Ovary (tissue), 9 donors: ENCODE measurements around the gene CFAP58. TPM values are rescaled to one million over a fixed set of nuclear protein-coding genes. Genes with fewer than 3 reads are reported as not detected.
A peak's percentile ranks its signal among the peaks of the same experiment; 100 is the strongest.

Experiments
- DNase-seq, 5 donors: peaks; one replicate each; pipeline ENCODE4 v3.0.0-alpha.2; 2019 to 2020
- H3K27ac ChIP-seq, 2 donors: fragments of 200-600 bp; one replicate each; pipeline versions ENCODE4 v1.5.1 to v1.8.0; 2019 to 2022
- H3K27me3 ChIP-seq: fragments of 200-600 bp; one replicate; pipeline ENCODE4 v1.8.0; 2022
- H3K36me3 ChIP-seq: fragments of 200-600 bp; sonication (generic); one replicate; pipeline ENCODE4 v1.5.1; 2019
- H3K4me1 ChIP-seq: one replicate; pipeline ENCODE4 v1.8.1; 2013; ENCODE audit warnings: mild to moderate bottlenecking, moderate library complexity; ENCODE audit not compliant: insufficient read depth
- H3K4me3 ChIP-seq: fragments of 200-600 bp; sonication (generic); one replicate; pipeline ENCODE4 v1.5.1; 2017
- H3K9me3 ChIP-seq, 2 donors: fragments of 200-600 bp in 1 of 2; sonication (generic) in 1 of 2; one replicate each; pipeline versions ENCODE4 v1.5.1 to v1.8.1; 2013 to 2019; ENCODE audit warnings: mild to moderate bottlenecking in 1 of 2, moderate library complexity in 1 of 2
- EP300 ChIP-seq: sonication (generic); formaldehyde crosslinking; IDR thresholded peaks from one replicate; pipeline ENCODE4 v1.6.1; 2017; ENCODE audit warnings: antibody characterized with exemption
- POLR2A ChIP-seq: fragments of 450-650 bp; IDR thresholded peaks from one replicate; pipeline ENCODE4 v1.6.1; 2017; ENCODE audit warnings: antibody characterized with exemption, mild to moderate bottlenecking, moderate library complexity
- WGBS, 3 donors: extraction: QIAGEN DNeasy Blood & Tissue Kit in 1 of 3; methylation state at CpG; one replicate each; pipeline versions ENCODE4 v1.1.5 to v1.1.7; 2013 to 2017; 5-methylcytosine and 5-hydroxymethylcytosine counted together
- intact Hi-C, 4 donors: fragments of 100-400 bp; cut with DNase I; formaldehyde crosslinking; loops; one replicate each; pipeline versions ENCODE4 v1.11.0 to v1.15.1; 2022 to 2023
- polyA plus RNA-seq, 2 donors: library from polyadenylated mRNA; stranded (reverse); fragments of 200-250 nt in 1 of 2; fragments of 350-450 nt in 1 of 2; fragmentation: Illumina TruSeq in 1 of 2; extraction: RNeasy Lipid Tissue Mini Kit (QIAGEN cat#74804) in 1 of 2; gene quantifications; one replicate each; pipeline ENCODE4 v1.2.3, GENCODE V29; 2013 to 2014
- total RNA-seq, 7 donors: library from RNA; depleted of rRNA in 2 of 7; stranded (reverse); fragments of >200 nt in 2 of 7; fragmentation: NEBNext Ultra II Directional in 3 of 7; extraction: Animal tissue kit (Norgen Biotek cat#: 25700) in 3 of 7; gene quantifications; one replicate each; pipeline versions ENCODE4 v1.1.0 to v1.2.4, GENCODE V29; 2016 to 2023
- TF ChIP-seq, protein P1 (sequence below), 3 donors: fragments of 450-650 bp in 2 of 3; fragments of 200-600 bp in 1 of 3; IDR thresholded peaks; one replicate each; pipeline versions ENCODE4 v1.5.1 to v1.8.0; 2016 to 2022; ENCODE audit warnings: antibody characterized with exemption in 3 of 3, mild to moderate bottlenecking in 1 of 3
- donor health status: DM: no; HTN: no; CAD: no; lungs with moderate emphysema.
- donor health status: DM: no; HTN: no; CAD: no.
- donor health status: Bipolar disorder and iron deficiency.
- donor health status: DM: yes; HTN: yes; CAD: no.
- donor health status: DM: no; HTN: no; CAD: no.
- donor health status: DM: yes; HTN: yes; CAD: no.

Gene CFAP58
- total and polyA plus RNA-seq, 9 donors, result 0.17 to 7.9 (median 0.60) TPM

DNA sequence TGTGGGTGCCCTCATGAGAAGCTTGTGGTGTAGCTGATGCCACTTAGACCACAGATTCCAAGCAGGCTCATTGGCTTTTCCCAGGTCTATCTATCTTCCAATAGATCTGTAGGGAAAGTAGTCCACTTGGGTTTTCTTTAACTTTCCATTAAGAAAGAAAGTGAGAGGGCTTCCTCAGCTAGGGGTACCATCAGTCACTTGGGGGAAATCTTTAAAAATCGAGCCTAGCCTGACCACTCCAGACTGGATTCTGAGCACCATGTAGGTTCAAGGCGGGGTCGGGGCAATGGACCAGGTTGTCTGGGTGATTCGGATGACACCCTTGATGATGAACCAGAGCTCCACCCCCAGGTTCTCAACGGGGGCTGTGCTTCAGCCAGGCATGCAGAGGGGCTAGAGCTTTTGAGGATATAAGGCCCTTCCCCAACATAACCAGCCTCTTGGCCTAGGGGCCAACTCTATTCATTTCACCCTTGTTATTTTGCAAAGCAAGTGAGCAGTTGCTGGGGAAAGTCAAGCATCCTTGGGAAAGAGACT lies 42.4 kb upstream of the CFAP58 start:
- H3K27me3 ChIP-seq, result no peaks in the 10 kb centered on the region
- no peaks in the 10 kb centered on the region for H3K36me3 ChIP-seq
- no peaks in the 10 kb centered on the region for H3K9me3 ChIP-seq
- peaks cover 15% of the 10 kb centered on the region for H3K4me1 ChIP-seq
- no peak overlapping the region for H3K27ac ChIP-seq
- 80 to 83% (median 80%) methylated on average over 5 of the region's 5 CpGs for WGBS, 3 donors
- TF ChIP-seq EP300 (no peak), POLR2A (no peak)
- TF ChIP-seq, protein P1, sequence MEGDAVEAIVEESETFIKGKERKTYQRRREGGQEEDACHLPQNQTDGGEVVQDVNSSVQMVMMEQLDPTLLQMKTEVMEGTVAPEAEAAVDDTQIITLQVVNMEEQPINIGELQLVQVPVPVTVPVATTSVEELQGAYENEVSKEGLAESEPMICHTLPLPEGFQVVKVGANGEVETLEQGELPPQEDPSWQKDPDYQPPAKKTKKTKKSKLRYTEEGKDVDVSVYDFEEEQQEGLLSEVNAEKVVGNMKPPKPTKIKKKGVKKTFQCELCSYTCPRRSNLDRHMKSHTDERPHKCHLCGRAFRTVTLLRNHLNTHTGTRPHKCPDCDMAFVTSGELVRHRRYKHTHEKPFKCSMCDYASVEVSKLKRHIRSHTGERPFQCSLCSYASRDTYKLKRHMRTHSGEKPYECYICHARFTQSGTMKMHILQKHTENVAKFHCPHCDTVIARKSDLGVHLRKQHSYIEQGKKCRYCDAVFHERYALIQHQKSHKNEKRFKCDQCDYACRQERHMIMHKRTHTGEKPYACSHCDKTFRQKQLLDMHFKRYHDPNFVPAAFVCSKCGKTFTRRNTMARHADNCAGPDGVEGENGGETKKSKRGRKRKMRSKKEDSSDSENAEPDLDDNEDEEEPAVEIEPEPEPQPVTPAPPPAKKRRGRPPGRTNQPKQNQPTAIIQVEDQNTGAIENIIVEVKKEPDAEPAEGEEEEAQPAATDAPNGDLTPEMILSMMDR (IDR thresholded peaks at IDR 0.05), result no peak
- intact Hi-C loops, result no loop called here
- no peak overlapping the region for H3K4me3 ChIP-seq
- DNase-seq, result peak in 2 of 5 donors; percentile 20

- Histone ChIP-seq H3K9me3 (no peaks in the 10 kb centered on the region), H3K4me3 (no peak overlapping the region), H3K27ac (no peak overlapping the region), H3K4me1 (peaks cover 25% of the 10 kb centered on the region), H3K36me3 (no peaks in the 10 kb centered on the region), H3K27me3 (no peaks in the 10 kb centered on the region)
- 89 to 93% (median 90%) methylated on average over 43 of the region's 43 CpGs for WGBS, 3 donors
- intact Hi-C loops, result no loop called here
- peak in 1 of 5 donors; percentile 28 for DNase-seq
- TF ChIP-seq, protein P1 (IDR thresholded peaks at IDR 0.05), result no peak
- TF ChIP-seq POLR2A (no peak), EP300 (no peak)
Measured at GRCh38 chr10:104314591-104315485, 38.8 kb upstream of the CFAP58 start.

DNA sequence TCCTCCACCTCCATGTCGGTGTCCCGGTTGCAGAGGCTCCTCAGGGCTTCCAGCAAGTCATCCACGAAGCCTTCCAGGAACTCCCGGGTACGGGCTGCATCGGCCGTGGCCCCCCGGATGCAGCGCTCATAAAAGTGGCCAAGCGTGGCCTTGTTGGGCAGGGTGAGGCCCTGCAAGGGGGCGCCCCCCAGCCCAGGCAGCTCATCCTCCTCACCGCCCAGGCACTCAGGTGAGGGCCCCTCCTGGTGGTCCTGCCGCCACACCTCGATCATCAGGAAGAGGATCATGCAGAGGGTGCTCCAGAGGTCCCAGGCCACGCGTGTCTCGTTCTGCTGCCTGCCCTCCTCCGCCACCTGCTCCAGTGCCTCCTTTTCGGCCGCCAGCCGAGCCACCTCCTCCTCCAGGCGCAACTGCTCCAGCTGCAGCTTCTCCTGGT lies 38.1 kb upstream of the CFAP58 start:
- Histone ChIP-seq H3K36me3 (no peaks in the 10 kb centered on the region), H3K27ac (no peak overlapping the region), H3K9me3 (no peaks in the 10 kb centered on the region), H3K27me3 (no peaks in the 10 kb centered on the region), H3K4me1 (peaks cover 19% of the 10 kb centered on the region), H3K4me3 (no peak overlapping the region)
- intact Hi-C loops, result no loop called here
- TF ChIP-seq, protein P1 (IDR thresholded peaks at IDR 0.05), result no peak
- TF ChIP-seq POLR2A (no peak), EP300 (no peak)
- 95 to 98% (median 96%) methylated on average over 22 of the region's 22 CpGs for whole genome bisulfite sequencing, 3 donors
- DNase-seq, result no peak

DNA sequence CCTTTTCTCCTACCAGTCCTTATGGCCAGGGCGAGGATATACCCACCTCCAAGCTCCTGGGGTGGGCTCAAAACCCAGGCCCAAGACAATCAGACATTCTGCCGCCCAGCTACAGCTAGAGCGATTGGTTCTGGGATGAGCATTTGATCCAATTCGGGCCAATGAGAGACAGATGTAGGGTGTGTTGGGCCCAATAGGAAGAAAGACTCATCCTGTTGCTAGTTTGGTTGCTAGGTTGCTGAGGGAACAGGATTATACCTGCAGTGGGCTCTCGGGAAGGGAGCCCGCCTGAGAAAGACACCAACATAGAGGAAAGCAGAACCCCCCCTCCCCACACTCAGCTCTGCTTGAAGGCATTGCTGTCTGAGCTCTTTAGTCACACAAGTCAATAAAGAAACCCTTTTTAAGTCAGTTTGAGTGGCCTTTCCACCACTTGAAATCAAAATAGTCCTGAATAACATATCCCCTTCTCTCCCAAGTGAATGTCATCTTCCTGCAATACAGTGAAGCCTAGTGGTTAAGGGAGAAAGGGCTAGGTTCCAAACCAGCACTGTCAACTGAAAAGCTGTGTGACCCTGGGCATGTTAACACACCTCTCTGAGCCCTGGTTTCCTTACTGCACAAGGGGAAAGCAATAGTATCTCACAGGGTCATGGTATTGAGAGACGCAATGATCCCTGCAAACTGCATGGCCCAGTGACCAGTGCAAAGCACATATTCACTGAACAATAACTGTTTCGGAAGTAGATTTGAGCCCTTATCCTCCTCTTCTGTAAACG lies 37.1 kb upstream of the CFAP58 start:
- no peak for DNase-seq
- no peak for TF ChIP-seq POLR2A
- TF ChIP-seq, protein P1 (IDR thresholded peaks at IDR 0.05), result no peak
- TF ChIP-seq EP300, result no peak
- Histone ChIP-seq H3K27ac (no peak overlapping the region), H3K4me3 (no peak overlapping the region), H3K9me3 (no peaks in the 10 kb centered on the region), H3K4me1 (peaks cover 16% of the 10 kb centered on the region), H3K36me3 (no peaks in the 10 kb centered on the region), H3K27me3 (no peaks in the 10 kb centered on the region)
- 74 to 83% (median 82%) methylated on average over 9 of the region's 9 CpGs for WGBS, 3 donors
- intact Hi-C loops, result no loop called here
